ENCODE measurements around the gene ZCCHC13. TPM values are rescaled to one million over a fixed set of nuclear protein-coding genes. Genes with fewer than 3 reads are reported as not detected.

Gene ZCCHC13
- not detected in 2 replicates for total RNA-seq

DNA sequence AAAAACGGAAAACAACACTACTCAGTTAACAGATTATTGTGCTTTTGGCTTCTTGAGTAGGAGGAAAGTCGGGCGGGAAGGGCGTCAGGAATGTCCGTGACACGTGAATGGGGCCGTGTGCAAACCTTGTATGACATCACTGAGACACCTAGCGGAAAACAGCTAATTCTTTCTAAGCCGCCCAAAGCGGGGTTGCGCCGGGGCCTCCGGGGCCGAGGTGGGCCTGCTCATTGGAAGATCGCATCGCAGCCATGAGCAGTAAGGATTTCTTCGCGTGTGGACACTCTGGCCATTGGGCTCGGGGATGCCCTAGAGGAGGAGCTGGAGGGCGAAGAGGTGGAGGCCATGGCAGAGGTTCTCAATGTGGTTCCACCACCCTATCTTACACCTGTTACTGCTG lies at the start of gene ZCCHC13:
TSS of gene ZCCHC13 (plus strand) at position 165 of the 400 bp plus-strand sequence. CDS start at position 252, 87 bp downstream.

Small RNAs within 50 kb of the gene (small RNA-seq; reads per million reads assigned to genes)
- gene AC004386.2: not detected
- 17.2 reads per million, percentile 97 among the genes with 10 or more reads in this experiment for gene MIR374A
- not detected for gene MIR545
- gene RF02119: not detected
- not detected for gene RF02120
- not detected for gene RF02121
- gene RF02122: not detected
- not detected for gene RF02123

Other genes with a start within 250 kb of the ZCCHC13 start
- 9.2 and 9.6 TPM in 2 replicates for gene SLC16A2, start 117.3 kb downstream of the ZCCHC13 start, total RNA-seq